Neuronal stem cell (in vitro differentiated cells): ENCODE data around the gene LILRA1.
"Not testable (repeated sequence)": the region's sequence is repeated elsewhere in the genome, so short reads cannot be mapped to it uniquely, and the experiment has no call there.

Experiments
- DNase-seq: peaks from one replicate; pipeline ENCODE4 v3.0.0-alpha.2; 2013; ENCODE audit warnings: low spot score
- H2AFZ ChIP-seq: one replicate; pipeline ENCODE4 v1.6.1; 2013; ENCODE audit warnings: mild to moderate bottlenecking, low read length, inconsistent platforms
- H2AK5ac ChIP-seq: 2 replicates; pipeline ENCODE4 v1.6.1; 2013; ENCODE audit warnings: low read depth, mild to moderate bottlenecking, inconsistent platforms, low read length, moderate library complexity, mixed read lengths
- H2BK120ac ChIP-seq: 2 replicates; pipeline ENCODE4 v1.6.1; 2013; ENCODE audit warnings: low read depth, mild to moderate bottlenecking, inconsistent platforms, low read length, moderate library complexity, mixed read lengths
- H2BK12ac ChIP-seq: one replicate; pipeline ENCODE4 v1.6.1; 2013; ENCODE audit warnings: low read length, inconsistent platforms
- H2BK15ac ChIP-seq: 2 replicates; pipeline ENCODE4 v1.6.1; 2013; ENCODE audit warnings: mild to moderate bottlenecking, low read length, inconsistent platforms, mixed read lengths
- H2BK5ac ChIP-seq: one replicate; pipeline ENCODE4 v1.6.1; 2013; ENCODE audit warnings: inconsistent platforms, mild to moderate bottlenecking, low read length, moderate library complexity
- H3K14ac ChIP-seq: one replicate; pipeline ENCODE4 v1.6.1; 2013; ENCODE audit warnings: low read length, inconsistent platforms
- H3K18ac ChIP-seq: 2 replicates; pipeline ENCODE4 v1.6.1; 2013; ENCODE audit warnings: low read length, inconsistent platforms
- H3K23ac ChIP-seq: 2 replicates; pipeline ENCODE4 v1.6.1; 2013; ENCODE audit warnings: low read depth, mild to moderate bottlenecking, mixed read lengths, low read length, inconsistent platforms; ENCODE audit not compliant: poor library complexity
- H3K27ac ChIP-seq: replicated peaks from 3 replicates; pipeline ENCODE4 v1.5.1; 2013; ENCODE audit warnings: low read length, inconsistent platforms
- H3K27me3 ChIP-seq, 3 experiments: 2 replicates each; pipeline ENCODE4 v1.6.1; 2013; ENCODE audit warnings: low read length in 3 of 3, mild to moderate bottlenecking in 2 of 3, inconsistent platforms in 1 of 3, low read depth in 1 of 3, mixed read lengths in 1 of 3, moderate library complexity in 1 of 3; ENCODE audit not compliant: control insufficient read depth in 3 of 3, insufficient read depth in 3 of 3
- H3K36me3 ChIP-seq, 2 donors: replicated peaks in 1 of 2; 2 replicates each; pipeline ENCODE4 v1.6.1; 2013; ENCODE audit warnings: low read length in 2 of 2; ENCODE audit not compliant: control insufficient read depth in 2 of 2, insufficient read depth in 2 of 2
- H3K4ac ChIP-seq: 2 replicates; pipeline ENCODE4 v1.6.1; 2013; ENCODE audit warnings: inconsistent platforms, mild to moderate bottlenecking, low read length, moderate library complexity
- H3K4me1 ChIP-seq, 2 donors: 1 replicate in 1 of 2; 2 replicates in 1 of 2; pipeline ENCODE4 v1.6.1; 2013; ENCODE audit warnings: low read length in 2 of 2, low read depth in 1 of 2; ENCODE audit not compliant: control insufficient read depth in 2 of 2, insufficient read depth in 1 of 2
- H3K4me2 ChIP-seq: one replicate; pipeline ENCODE4 v1.6.1; 2013; ENCODE audit warnings: mild to moderate bottlenecking, low read length, inconsistent platforms; ENCODE audit not compliant: insufficient read depth, poor library complexity, severe bottlenecking
- H3K4me3 ChIP-seq, 2 donors: 2 replicates each; pipeline ENCODE4 v1.5.1; 2013; ENCODE audit warnings: low read length in 2 of 2, mild to moderate bottlenecking in 2 of 2, inconsistent platforms in 1 of 2, moderate library complexity in 1 of 2
- H3K79me1 ChIP-seq: one replicate; pipeline ENCODE4 v1.6.1; 2013; ENCODE audit warnings: low read depth, mild to moderate bottlenecking, inconsistent platforms, low read length, moderate library complexity
- H3K9ac ChIP-seq: one replicate; pipeline ENCODE4 v1.6.1; 2013; ENCODE audit warnings: mild to moderate bottlenecking, low read depth, low read length, inconsistent platforms; ENCODE audit not compliant: poor library complexity
- H3K9me3 ChIP-seq, 2 donors: replicated peaks in 1 of 2; 2 replicates each; pipeline versions ENCODE3 to v1.6.1; 2013; ENCODE audit warnings: low read length in 2 of 2, mild to moderate bottlenecking in 2 of 2, inconsistent platforms in 1 of 2, low read depth in 1 of 2, mixed read lengths in 1 of 2, moderate library complexity in 1 of 2; ENCODE audit not compliant: control insufficient read depth in 2 of 2, insufficient read depth in 1 of 2
- H4K8ac ChIP-seq: one replicate; pipeline ENCODE4 v1.6.1; 2013; ENCODE audit warnings: low read depth, mild to moderate bottlenecking, inconsistent platforms, low read length, moderate library complexity
- H4K91ac ChIP-seq: one replicate; pipeline ENCODE4 v1.6.1; 2013; ENCODE audit warnings: low read length, low read depth, mild to moderate bottlenecking, inconsistent platforms; ENCODE audit not compliant: poor library complexity
- WGBS, 2 donors: extraction: QIAGEN DNeasy Blood & Tissue Kit; methylation state at CpG; one replicate each; pipeline ENCODE4 v1.1.7; 2013; ENCODE audit warnings: missing lambda C conversion rate in 2 of 2, mixed read lengths in 1 of 2; ENCODE audit not compliant: insufficient read length in 2 of 2, insufficient replicate concordance in 1 of 2; ENCODE audit errors: extremely low coverage in 2 of 2; 5-methylcytosine and 5-hydroxymethylcytosine counted together

LILRA1 gene

GRCh38 chr19:54632517-54632916, 39.1 kb downstream of the LILRA1 start:
- H2BK15ac ChIP-seq, H3K23ac ChIP-seq, H4K91ac ChIP-seq, H2BK120ac ChIP-seq, H3K4me2 ChIP-seq, H3K4me1 ChIP-seq, H2AFZ ChIP-seq, H3K4me3 ChIP-seq, DNase-seq, H3K9ac ChIP-seq, H2BK5ac ChIP-seq, H3K14ac ChIP-seq, H3K4ac ChIP-seq, H4K8ac ChIP-seq, H3K27ac ChIP-seq, H3K27me3 ChIP-seq, H3K18ac ChIP-seq, H2BK12ac ChIP-seq, H3K36me3 ChIP-seq, H2AK5ac ChIP-seq, H3K79me1 ChIP-seq: not testable (repeated sequence)
- peaks cover 0 to 18% of the 10 kb centered on the region in 2 donors for H3K9me3 ChIP-seq
- no CpG with 5 or more reads among the region's 16 CpGs for WGBS, 2 donors

GRCh38 chr19:54633401-54633800, 40.0 kb downstream of the LILRA1 start:
- Histone ChIP-seq H4K8ac (no peak overlapping the region), H3K4me3 (no peak overlapping the region), H3K14ac (no peak overlapping the region), H2AFZ (no peak overlapping the region), H3K27me3 (peaks cover 0 to 9% (median 0%) of the 10 kb centered on the region in 3 experiments), H3K36me3 (no peaks in the 10 kb centered on the region), H2BK12ac (no peak overlapping the region), H3K4me2 (no peak overlapping the region), H4K91ac (no peak overlapping the region), H3K9ac (no peak overlapping the region), H2BK120ac (no peak overlapping the region), H2BK15ac (no peak overlapping the region), H3K9me3 (peaks cover 0 to 18% of the 10 kb centered on the region in 2 donors), H3K23ac (no peak overlapping the region), H3K4ac (no peak overlapping the region), H3K27ac (no peak overlapping the region), H2BK5ac (no peak overlapping the region), H3K79me1 (no peaks in the 10 kb centered on the region), H3K18ac (no peak overlapping the region), H3K4me1 (no peaks in the 10 kb centered on the region), H2AK5ac (no peak overlapping the region)
- no peak for DNase-seq
- WGBS, 2 donors: no CpG with 5 or more reads among the region's 7 CpGs

GRCh38 chr19:54636081-54636480, 42.6 kb downstream of the LILRA1 start:
- not testable (repeated sequence) for H2BK12ac ChIP-seq, H2BK5ac ChIP-seq, H3K9ac ChIP-seq, H3K79me1 ChIP-seq, H2AK5ac ChIP-seq, H2BK120ac ChIP-seq, H2AFZ ChIP-seq, H4K8ac ChIP-seq, H3K27ac ChIP-seq, DNase-seq, H3K14ac ChIP-seq, H3K18ac ChIP-seq, H3K4me1 ChIP-seq, H3K4me3 ChIP-seq, H3K4ac ChIP-seq, H2BK15ac ChIP-seq, H3K36me3 ChIP-seq, H3K4me2 ChIP-seq, H4K91ac ChIP-seq, H3K27me3 ChIP-seq, H3K23ac ChIP-seq
- no CpG with 5 or more reads among the region's 12 CpGs for WGBS, 2 donors
- H3K9me3 ChIP-seq: peaks cover 0 to 12% of the 10 kb centered on the region in 2 donors

GRCh38 chr19:54638683-54639082, 45.3 kb downstream of the LILRA1 start:
- Histone ChIP-seq H2BK5ac (no peak overlapping the region), H2BK15ac (no peak overlapping the region), H4K8ac (no peak overlapping the region), H3K4me2 (no peak overlapping the region), H3K36me3 (no peaks in the 10 kb centered on the region), H3K4me3 (no peak overlapping the region), H3K9me3 (peaks cover 0 to 8% of the 10 kb centered on the region in 2 donors), H3K27ac (no peak overlapping the region), H2BK12ac (no peak overlapping the region), H3K18ac (no peak overlapping the region), H2BK120ac (no peak overlapping the region), H3K14ac (no peak overlapping the region), H4K91ac (no peak overlapping the region), H3K4me1 (no peaks in the 10 kb centered on the region), H2AFZ (no peak overlapping the region), H3K9ac (no peak overlapping the region), H3K4ac (no peak overlapping the region), H3K27me3 (peaks cover 0 to 3% (median 0%) of the 10 kb centered on the region in 3 experiments), H3K79me1 (no peaks in the 10 kb centered on the region), H2AK5ac (no peak overlapping the region), H3K23ac (no peak overlapping the region)
- no peak for DNase-seq
- WGBS, 2 donors: no CpG with 5 or more reads among the region's 18 CpGs
